ENCODE data around the gene LRRC8E. TPM values are rescaled to one million over a fixed set of nuclear protein-coding genes. Genes with fewer than 3 reads are reported as not detected.

Gene LRRC8E
- total and polyA plus RNA-seq, 2 experiments from 2014 or later: 3.3 to 4.5 TPM

- no peak for DNase-seq (ENCODE audit: low spot score)
- Histone ChIP-seq H3K79me2 (peaks cover 48% of the 10 kb centered on the region), H3K9me2 (replicated peaks; ENCODE audit: insufficient read depth) (no peaks in the 10 kb centered on the region), H2AFZ (no peak overlapping the region), H3K4me3 (no peak overlapping the region), H3K36me3 (replicated peaks; ENCODE audit: insufficient read depth, low read depth) (no peaks in the 10 kb centered on the region), H3K4me2 (no peak overlapping the region), H4K20me1 (ENCODE audit: insufficient read depth, poor library complexity, severe bottlenecking) (peaks cover 51% of the 10 kb centered on the region), H3K27ac (no peak overlapping the region), H3K9me3 (ENCODE audit: low read depth) (no peaks in the 10 kb centered on the region), H3K27me3 (no peaks in the 10 kb centered on the region), H3K4me1 (ENCODE audit: insufficient read depth) (peaks cover 20% of the 10 kb centered on the region)
- TF ChIP-seq CTCF (IDR thresholded peaks at IDR 0.05; ENCODE audit: poor library complexity) (no peak), EZH2 (IDR thresholded peaks at IDR 0.05; ENCODE audit: borderline replicate concordance) (no peak), EZH2phosphoT487 (IDR thresholded peaks at IDR 0.05; ENCODE audit: low read depth, severe bottlenecking, unreplicated experiment) (no peak)
- WGBS (ENCODE audit: low lambda C conversion rate, missing lambda C conversion rate): 94% methylated on average over 6 of the region's 10 CpGs
Observed at GRCh38 chr19:7905859-7906258, 17.5 kb downstream of the LRRC8E start.

GRCh38 chr19:7907122-7907521 is 18.8 kb downstream of the LRRC8E start:
- H3K4me2 ChIP-seq: no peak overlapping the region
- H3K9me2 ChIP-seq (replicated peaks; ENCODE audit: insufficient read depth): no peaks in the 10 kb centered on the region
- H4K20me1 ChIP-seq (ENCODE audit: insufficient read depth, poor library complexity, severe bottlenecking): peaks cover 51% of the 10 kb centered on the region
- H2AFZ ChIP-seq: no peak overlapping the region
- no peak overlapping the region for H3K4me3 ChIP-seq
- peaks cover 20% of the 10 kb centered on the region for H3K4me1 ChIP-seq (ENCODE audit: insufficient read depth)
- TF ChIP-seq EZH2 (IDR thresholded peaks at IDR 0.05; ENCODE audit: borderline replicate concordance) (no peak), CTCF (IDR thresholded peaks at IDR 0.05; ENCODE audit: poor library complexity) (no peak), EZH2phosphoT487 (IDR thresholded peaks at IDR 0.05; ENCODE audit: low read depth, severe bottlenecking, unreplicated experiment) (no peak)
- 98% methylated on average over 19 of the region's 19 CpGs for WGBS (ENCODE audit: low lambda C conversion rate, missing lambda C conversion rate)
- no peaks in the 10 kb centered on the region for H3K36me3 ChIP-seq (replicated peaks; ENCODE audit: insufficient read depth, low read depth)
- H3K27ac ChIP-seq: no peak overlapping the region
- H3K27me3 ChIP-seq: no peaks in the 10 kb centered on the region
- no peak for DNase-seq (ENCODE audit: low spot score)
- H3K9me3 ChIP-seq (ENCODE audit: low read depth): no peaks in the 10 kb centered on the region
- peaks cover 48% of the 10 kb centered on the region for H3K79me2 ChIP-seq

GRCh38 chr19:7907544-7907943 is 19.2 kb downstream of the LRRC8E start:
- Histone ChIP-seq H2AFZ (no peak overlapping the region), H3K79me2 (peaks cover 46% of the 10 kb centered on the region), H3K27ac (no peak overlapping the region), H4K20me1 (ENCODE audit: insufficient read depth, poor library complexity, severe bottlenecking) (peaks cover 51% of the 10 kb centered on the region), H3K4me3 (no peak overlapping the region), H3K9me2 (replicated peaks; ENCODE audit: insufficient read depth) (no peaks in the 10 kb centered on the region), H3K27me3 (no peaks in the 10 kb centered on the region), H3K9me3 (ENCODE audit: low read depth) (no peaks in the 10 kb centered on the region), H3K36me3 (replicated peaks; ENCODE audit: insufficient read depth, low read depth) (no peaks in the 10 kb centered on the region), H3K4me1 (ENCODE audit: insufficient read depth) (peaks cover 16% of the 10 kb centered on the region), H3K4me2 (no peak overlapping the region)
- 97% methylated on average over 9 of the region's 11 CpGs for WGBS (ENCODE audit: low lambda C conversion rate, missing lambda C conversion rate)
- TF ChIP-seq EZH2 (IDR thresholded peaks at IDR 0.05; ENCODE audit: borderline replicate concordance): no peak
- no peak for TF ChIP-seq EZH2phosphoT487 (IDR thresholded peaks at IDR 0.05; ENCODE audit: low read depth, severe bottlenecking, unreplicated experiment)
- no peak for DNase-seq (ENCODE audit: low spot score)

GRCh38 chr19:7908078-7908699 is 19.9 kb downstream of the LRRC8E start:
- Histone ChIP-seq H3K4me3 (no peak overlapping the region), H3K27ac (no peak overlapping the region), H2AFZ (no peak overlapping the region), H3K4me1 (ENCODE audit: insufficient read depth) (peaks cover 12% of the 10 kb centered on the region), H4K20me1 (ENCODE audit: insufficient read depth, poor library complexity, severe bottlenecking) (peaks cover 51% of the 10 kb centered on the region), H3K4me2 (no peak overlapping the region), H3K79me2 (peaks cover 43% of the 10 kb centered on the region), H3K36me3 (replicated peaks; ENCODE audit: insufficient read depth, low read depth) (no peaks in the 10 kb centered on the region), H3K9me3 (ENCODE audit: low read depth) (no peaks in the 10 kb centered on the region), H3K9me2 (replicated peaks; ENCODE audit: insufficient read depth) (no peaks in the 10 kb centered on the region), H3K27me3 (no peaks in the 10 kb centered on the region)
- TF ChIP-seq EZH2phosphoT487 (IDR thresholded peaks at IDR 0.05; ENCODE audit: low read depth, severe bottlenecking, unreplicated experiment): no peak
- TF ChIP-seq CTCF (IDR thresholded peaks at IDR 0.05; ENCODE audit: poor library complexity): no peak
- DNase-seq (ENCODE audit: low spot score): no peak
- 86% methylated on average over 14 of the region's 14 CpGs for WGBS (ENCODE audit: low lambda C conversion rate, missing lambda C conversion rate)
